Measurements from ENCODE around the gene ANGPTL2. TPM values are rescaled to one million over a fixed set of nuclear protein-coding genes. Genes with fewer than 3 reads are reported as not detected.

Gene ANGPTL2
- total RNA-seq, 1 donor from 2014 or later: 4.9 TPM

GRCh38 chr9:127045148-127045547, 77.3 kb downstream of the ANGPTL2 start:
- no peak for TF ChIP-seq CTCF (IDR thresholded peaks at IDR 0.05; ENCODE audit: insufficient read depth, low read length, poor library complexity, severe bottlenecking)
- Histone ChIP-seq H3K36me3 (ENCODE audit: control insufficient read depth, insufficient read depth, low read length) (no peaks in the 10 kb centered on the region), H3K4me3 (ENCODE audit: low read depth, low read length) (no peak overlapping the region), H3K27me3 (ENCODE audit: control insufficient read depth, insufficient read depth, low read length) (no peaks in the 10 kb centered on the region)
- DNase-seq (ENCODE audit: low read depth): no peak

GRCh38 chr9:127039492-127039891, 82.9 kb downstream of the ANGPTL2 start:
- H3K36me3 ChIP-seq (ENCODE audit: control insufficient read depth, insufficient read depth, low read length): no peaks in the 10 kb centered on the region

GRCh38 chr9:127038531-127038930, 83.9 kb downstream of the ANGPTL2 start:
- no peak overlapping the region for H3K4me3 ChIP-seq (ENCODE audit: low read depth, low read length)
- H3K36me3 ChIP-seq (ENCODE audit: control insufficient read depth, insufficient read depth, low read length): no peaks in the 10 kb centered on the region
- no peaks in the 10 kb centered on the region for H3K27me3 ChIP-seq (ENCODE audit: control insufficient read depth, insufficient read depth, low read length)
- no peak for DNase-seq (ENCODE audit: low read depth)
- no peak for TF ChIP-seq CTCF (IDR thresholded peaks at IDR 0.05; ENCODE audit: insufficient read depth, low read length, poor library complexity, severe bottlenecking)

More at GRCh38 chr9:127039492-127039891, 82.9 kb downstream of the ANGPTL2 start:
- no peak for DNase-seq (ENCODE audit: low read depth)
- TF ChIP-seq CTCF (IDR thresholded peaks at IDR 0.05; ENCODE audit: insufficient read depth, low read length, poor library complexity, severe bottlenecking): no peak
- Histone ChIP-seq H3K4me3 (ENCODE audit: low read depth, low read length) (no peak overlapping the region), H3K27me3 (ENCODE audit: control insufficient read depth, insufficient read depth, low read length) (no peaks in the 10 kb centered on the region)

Other genes with a start within 250 kb of the ANGPTL2 start
- 5.6 and 8.8 TPM in 2 replicates for gene RALGPS1, start 207.9 kb downstream of the ANGPTL2 start, total RNA-seq
- gene GARNL3, start 142.1 kb upstream of the ANGPTL2 start, total RNA-seq: 2.7 and 5.3 TPM in 2 replicates